Right forelimb (tissue), 1 donor: ENCODE measurements around the gene MINPP1.
"Not testable (repeated sequence)": the region's sequence is repeated elsewhere in the genome, so short reads cannot be mapped to it uniquely, and the experiment has no call there.

Source experiments
- DNase-seq: peaks from one replicate; pipeline ENCODE4 v3.0.0-alpha.2; 2018

Gene MINPP1

DNA sequence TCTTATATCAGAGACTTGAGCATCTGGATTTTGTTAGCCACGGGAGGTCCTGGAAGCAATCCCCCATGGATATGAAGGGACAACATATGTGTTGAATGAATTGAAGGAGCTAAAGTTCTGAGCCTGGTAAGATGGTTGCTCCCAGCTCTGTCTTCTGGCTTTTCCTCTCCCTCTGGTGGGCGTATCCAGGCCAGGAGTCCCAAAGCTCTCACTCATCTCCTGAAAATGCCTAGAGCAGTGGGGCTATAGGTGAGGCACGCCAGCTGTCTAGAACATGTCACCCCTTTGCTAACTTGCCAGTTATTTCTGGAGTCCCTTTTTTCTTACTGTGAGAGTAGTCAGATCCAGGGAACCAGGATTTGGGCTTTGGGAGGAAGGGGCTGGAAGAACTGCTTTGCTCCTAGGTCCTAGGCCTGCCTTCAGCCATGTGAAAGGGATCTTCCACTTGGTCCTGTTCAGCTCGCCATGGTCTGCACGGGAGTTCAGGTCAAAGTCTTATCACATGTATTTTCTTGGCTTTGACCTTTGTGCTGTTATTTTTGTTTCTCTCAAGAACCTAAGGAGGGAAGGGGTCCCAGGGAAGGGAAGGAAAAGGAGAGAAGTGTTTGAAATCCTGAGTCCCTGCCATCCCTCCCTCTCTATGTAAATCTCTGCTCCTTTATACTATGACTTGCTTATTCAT, 73.6 kb downstream of the MINPP1 start:
- no peak for DNase-seq

DNA sequence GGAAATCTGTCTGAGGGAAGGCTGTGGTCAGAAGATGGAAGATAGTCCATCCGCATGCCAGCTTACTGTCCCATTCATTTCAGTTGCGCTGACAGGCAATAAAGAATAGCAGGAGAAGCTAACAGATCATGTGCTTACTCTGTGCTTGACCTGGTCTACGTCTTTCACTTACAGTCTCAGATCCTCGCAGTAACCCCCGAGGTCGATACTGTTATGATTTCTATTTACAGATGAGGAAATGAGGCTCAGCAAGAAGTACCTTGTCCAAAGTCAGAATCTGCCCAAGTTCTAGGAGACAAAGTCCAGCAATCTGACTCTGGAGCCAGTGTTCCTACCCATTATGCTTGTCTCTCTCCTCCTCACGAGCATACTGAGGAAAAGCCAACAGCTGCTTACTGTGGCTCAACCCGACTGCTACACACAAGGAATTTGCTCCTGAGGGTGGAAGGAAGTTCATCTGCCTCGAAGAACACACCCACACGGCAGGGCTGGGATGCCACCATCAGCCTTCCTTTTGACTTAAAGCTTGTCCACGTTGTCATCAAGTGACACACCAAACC, 74.2 kb downstream of the MINPP1 start:
- DNase-seq = no peak

DNA sequence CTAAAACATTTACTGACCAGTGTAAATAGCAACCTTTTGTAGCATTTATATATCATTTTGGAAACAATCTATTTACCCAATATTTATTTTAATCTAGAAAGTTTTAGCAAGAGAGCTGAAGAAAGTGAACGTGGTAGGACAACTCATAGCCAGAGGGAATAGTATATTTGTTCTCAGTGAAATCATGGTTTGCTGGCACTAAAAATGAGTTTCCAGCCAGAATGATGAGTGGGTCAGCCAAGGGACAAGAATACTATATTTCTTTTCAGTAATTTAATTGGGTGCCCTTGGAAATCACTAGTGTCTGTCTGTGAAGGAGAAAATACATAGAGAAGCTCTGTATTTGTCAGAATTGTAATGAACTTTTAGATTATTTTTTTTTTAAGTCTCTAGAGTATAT, 74.9 kb downstream of the MINPP1 start:
- DNase-seq = no peak

DNA sequence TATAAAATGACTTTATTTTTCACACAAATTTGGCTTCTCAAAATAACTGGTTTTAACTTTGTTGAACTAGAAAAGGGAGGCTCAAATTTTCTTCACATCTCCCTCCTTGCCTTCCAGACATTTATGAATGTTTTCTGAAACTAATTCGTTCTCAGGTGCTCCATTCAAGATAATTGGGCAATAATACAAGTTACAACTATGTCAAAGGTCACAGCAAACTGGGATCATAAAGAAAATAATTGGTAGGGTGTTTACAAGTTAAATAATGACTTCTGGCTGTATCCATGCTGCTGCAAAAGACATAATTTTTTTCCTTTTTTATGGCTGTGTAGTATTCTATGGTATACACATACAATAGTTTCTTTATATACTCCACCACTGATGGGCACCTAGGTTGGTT, 75.3 kb downstream of the MINPP1 start:
- DNase-seq = no peak

DNA sequence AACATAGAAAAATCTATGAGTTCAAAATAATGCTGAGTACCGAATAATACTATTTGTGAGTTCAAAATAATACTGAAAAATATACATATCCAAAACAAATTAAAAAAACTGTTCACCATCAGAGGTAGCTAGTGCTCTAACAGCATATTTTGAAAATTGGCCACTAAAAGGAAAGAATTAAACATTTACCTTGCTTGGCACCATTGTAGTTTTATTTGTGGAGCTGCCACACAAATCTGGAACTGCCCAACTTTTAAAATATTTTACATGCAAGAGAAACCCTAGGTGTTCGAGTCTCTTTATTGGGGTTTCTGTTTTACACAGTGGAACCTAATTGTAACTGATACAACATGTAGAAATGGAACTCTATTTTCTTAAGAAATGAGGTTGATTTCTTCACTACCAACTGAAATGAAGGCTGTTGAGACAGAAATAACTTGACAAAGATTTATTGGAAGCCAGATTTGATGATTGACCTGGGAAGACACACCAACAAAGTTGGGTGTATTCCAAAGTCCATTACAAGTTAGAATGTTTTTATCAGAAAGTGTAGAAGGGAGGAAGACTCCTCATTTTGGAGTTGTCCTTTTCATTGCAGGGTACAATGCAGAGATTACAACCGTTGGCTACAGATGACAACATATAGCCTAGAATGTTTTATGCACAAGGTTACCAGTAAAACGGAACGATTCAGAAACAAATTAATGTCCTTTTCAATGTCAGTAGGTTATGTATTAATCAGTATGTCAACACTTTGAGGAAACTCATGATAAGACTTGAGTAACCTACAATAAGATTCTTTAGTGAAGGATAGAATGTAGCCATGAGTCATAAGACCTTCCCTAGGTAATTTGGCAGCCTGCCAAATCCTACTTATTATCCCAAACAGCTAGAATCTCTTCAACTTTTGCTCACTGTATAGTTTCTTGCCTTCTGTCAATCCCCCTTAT, 81.1 kb downstream of the MINPP1 start:
- DNase-seq = no peak

DNA sequence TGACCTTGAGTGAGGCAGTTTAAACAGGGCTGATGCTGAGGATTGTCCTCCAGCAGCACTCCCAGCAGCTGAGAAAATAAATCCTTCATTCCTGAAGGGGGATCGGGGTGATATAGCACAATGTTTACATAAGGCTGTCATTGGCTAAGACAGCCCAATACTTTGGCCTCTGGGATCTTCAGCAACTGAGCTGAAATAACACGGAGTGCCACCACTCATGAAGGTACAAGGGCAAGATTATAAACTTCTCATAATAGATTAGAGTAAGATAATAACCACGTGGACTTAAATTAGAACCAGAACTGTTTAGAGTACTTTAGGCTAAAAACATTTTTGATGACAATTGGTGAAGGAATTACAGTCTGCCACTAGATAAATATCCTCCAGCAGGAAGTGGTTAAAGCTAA, 85.0 kb downstream of the MINPP1 start:
- DNase-seq = no peak

DNA sequence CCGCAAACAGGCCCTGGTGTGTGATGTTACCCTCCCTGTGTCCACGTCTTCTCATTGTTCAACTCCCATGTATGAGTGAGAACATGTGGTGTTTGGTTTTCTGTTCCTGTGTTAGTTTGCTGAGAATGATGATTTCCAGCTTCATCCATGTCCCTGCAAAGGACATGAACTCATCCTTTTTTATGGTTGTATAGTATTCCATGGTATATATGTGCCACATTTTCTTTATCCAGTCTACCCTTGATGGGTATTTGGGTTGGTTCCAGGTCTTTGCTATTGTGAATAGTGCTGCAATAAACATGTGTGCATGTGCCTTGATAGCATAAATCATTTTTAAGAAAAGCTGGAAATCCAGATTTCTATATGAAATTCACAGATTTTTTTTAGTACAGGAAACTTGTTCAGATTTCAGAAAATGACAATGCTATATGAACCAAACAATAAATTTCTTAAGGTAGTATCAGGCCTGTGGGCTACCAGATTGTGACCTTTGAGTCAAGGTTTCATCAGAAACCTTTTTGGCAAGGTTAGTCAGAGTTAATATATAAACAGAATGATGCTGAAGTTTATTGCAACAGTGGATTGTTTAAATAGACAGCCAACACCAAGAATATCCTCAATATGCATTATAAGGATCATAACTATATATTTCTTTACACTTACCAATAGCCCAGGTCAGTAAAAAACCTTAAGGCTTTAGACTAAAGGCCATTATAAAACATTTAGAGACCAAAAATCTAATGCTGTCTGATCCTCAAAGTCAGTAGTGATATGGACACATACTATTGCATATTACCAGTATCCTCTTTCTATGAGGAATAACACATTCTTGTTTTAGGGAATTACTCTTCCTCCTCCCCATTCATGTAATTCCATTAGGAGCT, 86.3 kb downstream of the MINPP1 start:
- DNase-seq = no peak

DNA sequence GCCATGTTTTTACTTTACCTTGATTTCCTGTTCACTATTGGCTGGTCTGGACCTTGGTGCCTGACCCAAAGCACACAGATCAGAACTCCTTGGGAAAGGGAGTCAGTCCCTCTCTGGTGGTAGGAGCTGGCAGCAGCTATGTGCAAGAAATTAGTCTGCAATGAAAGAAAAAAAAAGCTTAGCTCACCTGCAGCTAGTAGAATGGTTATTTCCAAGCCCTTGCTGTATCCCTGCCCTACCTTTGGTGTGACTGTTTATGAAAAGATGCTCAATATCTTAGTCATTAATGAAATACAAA, 86.8 kb downstream of the MINPP1 start:
- no peak for DNase-seq

DNA sequence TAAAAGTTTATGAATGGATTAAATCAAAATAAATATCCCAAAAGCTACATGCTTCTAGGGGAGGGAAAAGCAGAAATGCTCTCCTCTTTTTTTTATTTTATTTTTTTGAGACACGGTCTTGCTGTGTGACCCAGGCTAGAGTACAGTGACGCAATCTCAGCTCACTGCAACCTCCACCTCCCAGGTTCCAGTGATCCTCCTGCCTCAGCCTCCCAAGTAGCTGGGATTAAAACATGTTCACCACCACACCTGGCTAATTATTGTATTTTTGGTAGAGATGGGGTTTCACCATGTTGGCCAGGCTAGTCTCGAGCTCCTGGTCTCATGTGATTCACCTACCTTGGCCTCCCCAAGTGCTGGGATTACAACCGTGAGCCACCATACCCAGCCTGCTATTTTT, 88.2 kb downstream of the MINPP1 start:
- DNase-seq = not testable (repeated sequence)

DNA sequence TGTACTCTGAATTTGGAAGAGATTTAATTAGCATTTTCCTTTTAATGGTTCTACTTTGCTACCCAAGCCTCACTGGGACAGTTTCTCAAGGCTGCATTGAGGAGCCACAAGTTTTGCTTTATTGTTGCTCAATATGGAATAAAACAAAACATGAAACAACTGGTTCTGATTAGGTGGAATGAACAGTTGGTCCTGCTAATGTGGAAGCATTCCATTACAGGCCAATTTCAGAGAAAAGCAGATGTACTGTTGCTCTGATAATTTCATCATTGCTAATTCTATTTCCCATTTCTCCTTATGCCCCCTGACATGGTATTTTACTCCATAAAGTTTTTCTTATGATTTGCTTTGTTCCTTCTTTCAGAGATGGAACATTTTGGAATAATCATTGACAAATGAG, 89.0 kb downstream of the MINPP1 start:
- no peak for DNase-seq

DNA sequence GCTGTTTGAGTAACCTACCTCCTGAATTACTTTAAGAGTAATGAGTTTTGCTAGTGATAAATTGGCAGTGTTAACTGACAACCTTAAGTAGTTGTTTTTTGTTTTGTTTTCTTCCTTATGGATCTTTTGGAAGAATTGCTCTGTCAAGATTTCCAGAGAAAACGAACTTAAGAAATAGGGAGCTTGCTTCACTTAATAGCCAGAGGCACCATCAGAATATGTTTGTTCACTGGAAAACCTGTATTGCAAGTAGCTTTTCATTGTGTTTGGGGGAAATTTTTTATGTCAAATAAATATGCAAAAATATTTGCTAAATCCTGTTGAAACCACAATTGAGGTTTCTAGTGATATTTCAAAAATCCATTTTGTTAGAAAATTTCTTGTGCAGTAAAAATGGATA, 89.5 kb downstream of the MINPP1 start:
- no peak for DNase-seq

DNA sequence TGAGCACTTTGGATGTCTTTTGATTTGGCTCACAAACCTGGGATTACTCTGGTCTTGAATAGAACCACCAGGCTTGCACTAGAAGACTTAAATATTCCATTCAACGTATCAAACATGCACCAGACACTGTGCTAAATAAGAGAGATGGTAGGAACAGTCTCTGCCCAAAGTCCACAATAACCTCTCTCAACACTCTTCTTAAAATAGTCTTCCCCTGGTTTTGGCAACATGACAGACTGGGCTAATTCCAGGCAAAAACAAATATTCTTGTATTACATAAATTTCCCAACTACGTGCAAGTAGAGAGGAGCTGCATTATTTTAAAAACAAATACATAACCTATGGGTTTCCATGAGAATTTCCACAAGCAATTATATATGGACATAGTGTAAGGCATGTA, 90.2 kb downstream of the MINPP1 start:
- DNase-seq = no peak

DNA sequence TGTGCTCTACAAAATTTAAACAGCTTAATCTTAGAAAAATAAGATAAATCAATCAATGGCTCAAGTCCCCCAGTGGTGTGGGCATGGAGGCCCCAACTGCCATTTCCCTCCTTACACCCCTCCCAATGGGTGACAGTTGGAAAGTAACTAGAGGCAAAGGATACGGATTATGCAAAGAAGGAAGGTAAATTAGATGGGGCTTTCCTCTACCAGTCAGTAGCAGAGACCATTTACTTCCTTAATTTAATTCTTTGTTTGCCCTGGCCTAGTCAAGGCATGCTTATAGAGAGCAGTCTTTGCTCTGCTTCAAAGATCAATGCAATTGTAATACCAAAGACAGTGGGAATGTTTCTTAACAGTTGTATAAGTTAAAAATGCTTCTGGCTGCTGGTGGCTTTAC, 91.7 kb downstream of the MINPP1 start:
- no peak for DNase-seq

DNA sequence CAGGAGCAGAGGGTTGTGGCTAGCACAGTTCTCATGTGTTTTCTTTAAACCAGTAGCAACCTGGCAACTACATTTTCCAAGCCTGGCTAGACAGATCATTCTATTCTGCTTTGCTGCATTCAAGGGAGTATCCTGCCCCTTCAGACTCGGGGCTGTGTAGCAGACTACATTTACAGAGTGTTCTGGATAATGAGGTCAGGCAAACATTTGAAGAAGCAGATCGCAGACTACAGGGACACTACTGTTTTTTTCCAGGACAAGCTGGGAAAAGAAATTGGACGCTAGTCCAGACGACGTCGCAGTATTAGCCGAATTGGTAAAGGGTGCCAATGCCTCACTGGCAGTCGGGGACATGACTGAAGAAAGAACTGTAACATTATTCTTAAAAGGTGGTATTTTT, 94.0 kb downstream of the MINPP1 start:
- DNase-seq = no peak

DNA sequence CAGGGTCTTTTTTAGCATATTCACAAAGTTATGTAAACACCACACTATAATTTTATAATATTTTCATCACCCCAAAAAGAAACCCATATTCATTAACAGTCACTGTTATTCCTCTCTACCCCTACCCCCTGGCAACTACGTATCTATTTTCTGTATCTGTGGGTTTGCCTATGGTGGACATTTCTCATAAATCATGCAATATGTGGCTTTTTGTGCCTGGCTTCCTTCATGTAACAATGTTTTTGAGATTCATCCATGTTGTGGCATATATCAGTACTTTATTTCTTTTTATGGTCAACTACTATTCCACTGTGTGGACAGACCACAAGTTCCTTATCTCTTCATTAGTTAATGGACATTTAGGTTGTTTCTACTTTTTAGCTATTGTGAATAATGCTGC, 95.9 kb downstream of the MINPP1 start:
- no peak for DNase-seq
